GM12891 (cell line): ENCODE results near the gene PCSK7.

Experiments
- PAX5 ChIP-seq: IDR thresholded peaks from 2 replicates; pipeline ENCODE4 v1.6.1; 2011; ENCODE audit warnings: low read length, moderate library complexity, mild to moderate bottlenecking; ENCODE audit not compliant: insufficient read depth, severe bottlenecking
- POLR2A ChIP-seq: IDR thresholded peaks from 2 replicates; pipeline ENCODE4 v1.6.1; 2011; ENCODE audit warnings: low read depth, low read length, control low read depth
- POLR2AphosphoS5 ChIP-seq: IDR thresholded peaks from 2 replicates; pipeline ENCODE4 v1.6.1; 2011; ENCODE audit warnings: low read depth, low read length, control low read depth
- POU2F2 ChIP-seq: IDR thresholded peaks from 2 replicates; pipeline ENCODE4 v1.6.1; 2011; ENCODE audit warnings: low read depth, mild to moderate bottlenecking, control low read depth, low read length, moderate library complexity
- SPI1 ChIP-seq: IDR thresholded peaks from 2 replicates; pipeline ENCODE4 v1.6.1; 2011; ENCODE audit warnings: low read depth, low read length, control low read depth
- TAF1 ChIP-seq: IDR thresholded peaks from 2 replicates; pipeline ENCODE4 v1.6.1; 2011; ENCODE audit warnings: low read depth, low read length, control low read depth

DNA sequence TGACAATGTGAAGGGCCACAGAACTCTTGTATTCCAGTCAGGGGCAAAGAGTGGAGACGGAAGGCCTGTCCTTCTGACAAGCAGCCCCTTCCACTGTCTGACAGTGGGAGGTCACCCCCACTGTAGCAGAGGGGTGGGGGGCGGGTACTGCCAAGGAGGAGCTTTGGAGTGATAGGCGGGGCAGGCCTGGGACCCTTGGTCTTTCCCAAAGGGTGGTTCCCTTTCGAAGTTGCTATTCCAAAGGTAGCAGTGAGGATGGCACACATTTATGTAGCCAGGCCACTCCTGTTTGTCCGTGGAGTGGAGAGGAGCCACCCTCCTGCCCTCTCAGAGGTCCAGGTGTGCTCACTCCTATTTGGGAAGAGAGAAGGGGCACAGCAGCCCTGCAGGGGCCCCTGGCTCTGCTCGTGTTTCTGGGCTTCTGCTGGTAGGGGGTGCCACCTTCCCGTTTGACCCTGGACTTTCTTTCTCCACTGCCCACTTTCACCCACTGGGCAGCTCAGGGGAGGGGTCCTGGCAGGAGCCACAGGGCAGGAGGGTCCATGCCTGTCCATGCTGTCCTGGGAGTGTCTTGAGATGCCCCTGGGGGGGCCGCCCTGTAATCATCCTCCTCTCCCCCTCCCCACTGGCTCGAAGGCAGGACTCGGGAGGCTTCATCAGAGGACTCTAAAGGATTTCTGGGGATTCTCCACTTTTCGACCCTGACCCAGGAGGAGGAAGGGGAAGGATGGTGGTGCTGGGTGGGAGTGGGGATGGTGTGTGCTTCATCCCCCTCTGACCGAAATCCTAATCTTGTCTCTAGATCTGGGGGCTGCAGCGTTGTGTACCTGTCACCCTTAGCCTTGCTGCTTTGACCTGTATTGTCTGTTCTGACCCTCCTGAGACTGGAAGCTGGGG is 31.7 kb downstream of the PCSK7 start:
- no peak for TF ChIP-seq POLR2AphosphoS5
- no peak for TF ChIP-seq TAF1
- no peak for TF ChIP-seq POLR2A
- TF ChIP-seq PAX5: no peak
- no peak for TF ChIP-seq SPI1
- no peak for TF ChIP-seq POU2F2
